Measurements from ENCODE around the gene CCDC167. TPM values are rescaled to one million over a fixed set of nuclear protein-coding genes. Genes with fewer than 3 reads are reported as not detected.

Gene CCDC167
- total RNA-seq, 1 donor from 2014 or later, result 28.0 TPM

DNA sequence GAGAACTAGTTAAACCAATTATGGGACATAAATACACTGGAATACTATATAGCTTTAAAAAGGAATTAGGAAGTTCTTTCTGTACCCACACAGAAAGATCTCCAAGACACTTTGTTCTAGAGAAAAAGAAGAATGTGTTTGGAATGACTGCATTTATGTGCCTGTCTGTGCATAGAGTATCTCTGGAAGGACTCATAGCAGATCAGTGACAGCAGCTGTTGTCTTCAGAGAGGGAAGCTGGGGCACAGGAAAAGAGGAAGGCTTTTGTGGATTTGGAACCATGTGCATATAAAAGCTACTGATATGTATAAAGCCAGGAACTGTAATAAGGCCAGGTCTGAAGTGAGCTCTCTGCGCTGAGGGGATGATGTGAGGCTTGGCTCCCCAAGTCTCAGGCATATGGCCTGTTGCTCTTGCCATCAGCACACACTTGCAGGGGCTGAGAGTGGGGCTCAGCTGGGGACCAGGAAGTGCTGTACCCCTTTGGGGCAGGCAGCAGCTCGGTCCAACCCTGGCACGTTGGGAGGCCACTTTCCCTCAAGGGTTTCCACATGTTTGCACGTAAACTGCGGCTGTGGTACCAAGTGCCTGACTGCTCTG is 31.8 kb upstream of the CCDC167 start:
- intact Hi-C loops (cut with DNase I), result no loop called here
- DNase-seq (ENCODE audit: low spot score), result no peak

DNA sequence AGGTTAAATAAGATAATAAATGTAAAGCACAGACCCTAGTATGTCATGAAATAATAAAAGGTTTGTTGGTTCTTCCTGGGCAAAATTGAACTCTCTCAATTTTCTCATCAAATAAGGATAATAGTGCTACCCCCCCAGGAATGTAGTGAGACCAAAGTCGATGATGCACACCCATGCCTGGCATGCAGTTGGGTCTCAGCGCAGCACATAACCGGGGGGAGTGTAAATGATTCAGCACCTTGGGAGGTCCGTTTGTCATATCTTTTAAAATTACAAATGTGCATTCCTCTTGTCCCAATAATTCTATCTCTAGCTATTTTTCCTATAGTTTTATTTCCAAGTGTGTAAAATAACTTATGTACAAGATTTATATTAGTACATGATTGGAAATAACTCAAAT is 31.3 kb upstream of the CCDC167 start:
- intact Hi-C loops (cut with DNase I), result no loop called here
- DNase-seq (ENCODE audit: low spot score), result no peak

- intact Hi-C loops (cut with DNase I), result no loop called here
- no peak for DNase-seq (ENCODE audit: low spot score)
Measured at GRCh38 chr6:37530297-37530696, 30.6 kb upstream of the CCDC167 start.

GRCh38 chr6:37528541-37528940 is 28.8 kb upstream of the CCDC167 start:
- intact Hi-C loops (cut with DNase I), result no loop called here
- DNase-seq (ENCODE audit: low spot score), result no peak

GRCh38 chr6:37525460-37526357 is 26.0 kb upstream of the CCDC167 start:
- intact Hi-C loops (cut with DNase I), result no loop called here
- DNase-seq (ENCODE audit: low spot score), result no peak

DNA sequence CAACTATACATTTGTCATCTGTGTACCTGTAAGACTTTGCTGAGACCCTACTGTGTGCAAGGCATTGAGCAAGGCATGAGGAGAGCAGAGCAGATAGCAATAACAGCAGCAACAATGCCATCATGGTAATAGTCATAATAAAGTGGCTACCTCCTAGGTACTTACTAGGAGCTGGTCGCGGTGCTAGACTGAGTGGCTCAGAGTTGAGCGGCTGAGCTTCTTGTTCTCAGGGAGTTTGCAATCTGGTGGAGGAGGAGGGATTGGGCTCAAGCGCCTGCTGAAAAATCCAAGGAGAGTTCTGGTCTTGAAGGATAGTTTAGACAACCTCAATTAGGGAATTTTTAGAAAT is 25.3 kb upstream of the CCDC167 start:
- intact Hi-C loops (cut with DNase I), result no loop called here
- DNase-seq (ENCODE audit: low spot score), result no peak

DNA sequence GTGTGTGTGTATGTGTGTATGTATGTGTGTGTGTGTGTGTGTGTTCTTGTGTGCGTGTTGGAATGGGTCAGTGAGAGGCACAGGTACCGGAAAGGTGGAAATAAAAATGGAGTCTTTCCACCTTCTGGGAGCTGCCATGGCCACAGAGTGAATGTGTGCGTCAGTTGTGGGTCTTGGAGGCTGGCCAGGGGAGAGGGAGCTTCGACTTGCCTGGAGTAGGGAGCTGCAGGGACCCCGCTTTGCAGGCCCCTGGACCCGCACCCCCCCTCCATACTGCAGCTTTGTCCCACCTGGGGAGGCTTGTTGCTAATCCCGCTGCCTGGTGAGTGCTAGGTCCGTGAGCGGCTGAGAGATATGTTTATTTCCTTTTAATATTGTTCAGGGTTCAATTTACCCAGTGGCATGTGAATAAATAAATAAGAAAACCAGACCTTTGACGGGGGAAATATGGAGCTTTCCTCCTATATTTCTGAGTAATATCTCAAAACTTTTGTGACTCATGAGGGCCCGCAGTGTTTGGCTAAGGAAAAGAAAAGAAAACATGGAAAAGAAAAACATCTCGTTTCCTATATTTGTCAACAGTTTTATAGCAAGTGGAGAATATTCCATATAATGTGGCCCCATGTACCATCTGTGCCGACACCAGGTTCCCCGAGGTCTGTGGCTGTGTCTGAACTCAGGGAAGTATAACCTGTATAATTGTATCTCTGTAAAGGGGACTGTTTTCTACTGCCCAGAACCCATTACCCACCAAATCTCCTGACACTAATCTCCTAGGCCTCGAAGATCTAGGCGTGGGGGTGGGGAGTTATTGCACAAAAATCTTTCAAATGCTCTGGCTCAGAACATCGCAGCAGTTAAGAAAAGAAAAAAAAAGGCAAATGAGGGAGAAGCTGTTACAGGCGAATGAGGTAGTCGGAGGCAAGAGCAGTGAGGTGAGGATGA is 24.6 kb upstream of the CCDC167 start:
- intact Hi-C loops (cut with DNase I), result no loop called here
- no peak for DNase-seq (ENCODE audit: low spot score)

- intact Hi-C loops (cut with DNase I), result no loop called here
- no peak for DNase-seq (ENCODE audit: low spot score)
Measured at GRCh38 chr6:37523412-37523811, 23.7 kb upstream of the CCDC167 start.

DNA sequence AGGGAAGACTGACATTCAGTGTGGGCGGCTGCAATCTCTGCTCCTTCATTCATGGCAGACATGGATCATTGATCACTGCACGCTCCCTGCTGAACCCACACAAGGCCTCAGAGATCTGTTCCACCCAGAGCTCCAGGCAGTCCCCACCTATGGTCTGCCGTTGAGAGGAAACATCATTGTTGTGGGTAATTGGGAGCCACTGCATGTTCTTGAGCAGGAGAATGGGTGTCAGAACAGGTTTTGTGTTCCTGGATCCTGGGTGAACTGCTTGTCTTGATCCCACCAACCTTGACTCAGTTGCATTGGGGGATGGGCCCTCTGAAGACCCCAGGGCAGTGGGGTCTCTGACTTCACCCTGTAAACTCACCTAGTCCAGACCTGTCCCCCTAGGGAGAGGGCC is 23.1 kb upstream of the CCDC167 start:
- DNase-seq (ENCODE audit: low spot score), result no peak
- intact Hi-C loops (cut with DNase I), result no loop called here

GRCh38 chr6:37521674-37522073 is 22.0 kb upstream of the CCDC167 start:
- DNase-seq (ENCODE audit: low spot score), result no peak
- intact Hi-C loops (cut with DNase I), result no loop called here

GRCh38 chr6:37520926-37521325 is 21.2 kb upstream of the CCDC167 start:
- intact Hi-C loops (cut with DNase I), result no loop called here

DNA sequence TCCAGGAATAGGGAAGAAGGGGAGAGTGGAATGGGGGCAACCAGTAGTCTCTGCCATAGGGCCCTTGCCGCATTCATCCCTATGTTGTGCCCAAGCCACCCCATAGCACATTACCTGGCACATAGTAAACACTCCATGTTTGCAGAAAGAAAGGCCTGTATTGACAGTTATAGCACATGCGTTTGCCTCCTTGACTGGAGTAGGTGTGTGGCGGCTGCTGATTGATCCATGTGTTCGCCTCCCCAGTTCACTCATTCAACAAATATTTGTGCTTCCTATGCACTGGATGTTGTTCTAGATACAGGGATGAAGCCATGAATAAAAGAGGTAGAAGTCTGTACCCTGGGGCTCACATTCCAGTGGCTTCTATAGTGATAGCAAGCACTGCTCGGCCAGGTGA is 19.8 kb upstream of the CCDC167 start:
- intact Hi-C loops (cut with DNase I), result no loop called here
- no peak for DNase-seq (ENCODE audit: low spot score)

More at GRCh38 chr6:37520926-37521325, 21.2 kb upstream of the CCDC167 start:
- no peak for DNase-seq (ENCODE audit: low spot score)

DNA sequence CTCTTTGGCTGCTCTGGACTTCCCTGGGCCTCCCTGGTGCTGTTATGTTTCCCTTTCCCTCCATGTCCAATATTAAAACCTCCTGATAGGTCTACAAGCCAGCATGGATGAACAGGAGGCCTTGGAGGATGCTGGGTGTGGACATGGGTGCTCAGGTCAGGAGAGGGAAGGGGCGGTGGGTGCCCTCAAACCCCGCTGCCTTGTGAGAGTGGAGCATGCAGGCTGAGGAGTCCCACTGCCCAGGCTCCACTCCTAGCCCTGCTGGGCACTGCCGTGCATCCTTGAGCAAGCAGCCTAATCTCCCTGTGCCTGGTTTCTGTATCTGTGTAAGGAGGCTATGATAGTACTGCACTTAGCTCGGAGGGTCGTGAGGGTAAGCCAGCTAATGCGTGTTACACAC is 18.4 kb upstream of the CCDC167 start:
- intact Hi-C loops (cut with DNase I), result no loop called here
- DNase-seq (ENCODE audit: low spot score), result no peak

DNA sequence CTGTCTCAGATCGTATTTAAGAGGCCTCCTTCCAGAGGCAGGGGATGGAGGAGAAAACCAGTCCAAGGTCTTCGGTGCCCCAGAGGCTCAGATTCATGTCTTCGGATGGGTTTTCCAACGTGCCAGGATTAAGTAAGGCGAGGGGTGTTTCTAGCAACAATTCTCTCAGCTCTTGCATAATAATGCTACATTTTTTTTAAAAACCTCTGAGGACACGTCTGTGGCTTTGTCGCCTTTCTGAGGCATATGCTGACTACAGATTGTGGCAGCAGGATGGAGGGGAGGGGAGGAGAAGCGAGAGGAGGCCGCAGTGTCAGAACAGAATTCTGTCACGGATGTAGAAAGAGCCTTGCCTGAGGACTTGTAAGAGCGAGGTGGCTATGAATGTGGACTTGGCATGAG is 17.7 kb upstream of the CCDC167 start:
- intact Hi-C loops (cut with DNase I), result no loop called here
- no peak for DNase-seq (ENCODE audit: low spot score)

- intact Hi-C loops (cut with DNase I), result no loop called here
- no peak for DNase-seq (ENCODE audit: low spot score)
Measured at GRCh38 chr6:37516920-37517405, 17.3 kb upstream of the CCDC167 start.

- intact Hi-C loops (cut with DNase I), result no loop called here
- DNase-seq (ENCODE audit: low spot score), result no peak
Measured at GRCh38 chr6:37516076-37516919, 16.6 kb upstream of the CCDC167 start.

- intact Hi-C loops (cut with DNase I), result no loop called here
- DNase-seq (ENCODE audit: low spot score), result no peak
Measured at GRCh38 chr6:37515712-37516075, 16.0 kb upstream of the CCDC167 start.

DNA sequence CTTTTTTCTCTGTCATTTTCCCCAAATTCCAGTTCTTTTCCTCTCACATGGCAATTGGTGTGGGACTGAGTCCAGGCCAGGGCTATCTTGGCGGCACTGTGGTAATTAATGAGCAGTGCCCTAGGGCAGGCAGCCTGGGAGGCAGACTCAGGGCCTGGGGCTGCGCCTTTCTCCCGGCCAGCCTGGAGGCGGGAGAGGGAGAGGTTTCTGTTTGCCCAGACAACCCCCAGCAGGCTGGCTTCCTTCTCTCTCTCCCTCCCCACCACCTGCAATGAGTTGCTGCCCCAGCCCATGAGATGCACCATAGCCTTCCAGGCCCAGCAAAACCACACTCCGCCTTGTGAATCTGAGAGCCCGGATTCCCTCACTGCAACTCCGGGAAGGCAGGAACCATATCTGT is 15.1 kb upstream of the CCDC167 start:
- intact Hi-C loops (cut with DNase I), result no loop called here
- no peak for DNase-seq (ENCODE audit: low spot score)

GRCh38 chr6:37514321-37514771 is 14.7 kb upstream of the CCDC167 start:
- DNase-seq (ENCODE audit: low spot score), result no peak
- intact Hi-C loops (cut with DNase I), result no loop called here
